Measurements from ENCODE around the gene CC2D1A.

DNA sequence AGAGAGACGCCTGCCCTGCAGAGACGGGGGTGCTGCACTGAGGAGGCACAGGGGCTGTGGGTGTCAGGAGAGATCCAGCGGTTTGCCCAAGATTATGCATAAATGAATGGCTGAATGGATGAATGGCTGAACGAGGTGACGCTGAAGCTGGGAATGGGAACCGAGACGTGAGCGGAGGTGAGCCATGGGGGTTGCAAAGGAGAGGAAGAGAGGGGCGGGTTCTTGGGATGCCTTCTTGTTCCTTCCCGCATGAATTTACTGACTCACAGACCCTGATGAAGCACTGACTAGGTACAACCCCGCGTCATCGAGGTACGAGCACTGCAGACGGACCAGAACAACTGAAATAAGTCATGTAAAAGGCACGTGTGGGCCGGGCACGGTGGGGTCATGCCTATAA lies 63.0 kb downstream of the CC2D1A start:
- TF ChIP-seq, protein P1, sequence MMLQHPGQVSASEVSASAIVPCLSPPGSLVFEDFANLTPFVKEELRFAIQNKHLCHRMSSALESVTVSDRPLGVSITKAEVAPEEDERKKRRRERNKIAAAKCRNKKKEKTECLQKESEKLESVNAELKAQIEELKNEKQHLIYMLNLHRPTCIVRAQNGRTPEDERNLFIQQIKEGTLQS (IDR thresholded peaks at IDR 0.05): no peak
- TF ChIP-seq, protein P2, sequence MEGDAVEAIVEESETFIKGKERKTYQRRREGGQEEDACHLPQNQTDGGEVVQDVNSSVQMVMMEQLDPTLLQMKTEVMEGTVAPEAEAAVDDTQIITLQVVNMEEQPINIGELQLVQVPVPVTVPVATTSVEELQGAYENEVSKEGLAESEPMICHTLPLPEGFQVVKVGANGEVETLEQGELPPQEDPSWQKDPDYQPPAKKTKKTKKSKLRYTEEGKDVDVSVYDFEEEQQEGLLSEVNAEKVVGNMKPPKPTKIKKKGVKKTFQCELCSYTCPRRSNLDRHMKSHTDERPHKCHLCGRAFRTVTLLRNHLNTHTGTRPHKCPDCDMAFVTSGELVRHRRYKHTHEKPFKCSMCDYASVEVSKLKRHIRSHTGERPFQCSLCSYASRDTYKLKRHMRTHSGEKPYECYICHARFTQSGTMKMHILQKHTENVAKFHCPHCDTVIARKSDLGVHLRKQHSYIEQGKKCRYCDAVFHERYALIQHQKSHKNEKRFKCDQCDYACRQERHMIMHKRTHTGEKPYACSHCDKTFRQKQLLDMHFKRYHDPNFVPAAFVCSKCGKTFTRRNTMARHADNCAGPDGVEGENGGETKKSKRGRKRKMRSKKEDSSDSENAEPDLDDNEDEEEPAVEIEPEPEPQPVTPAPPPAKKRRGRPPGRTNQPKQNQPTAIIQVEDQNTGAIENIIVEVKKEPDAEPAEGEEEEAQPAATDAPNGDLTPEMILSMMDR (IDR thresholded peaks at IDR 0.05; ENCODE audit: low read depth, low read length, missing input control): no peak
- TF ChIP-seq, protein P3, sequence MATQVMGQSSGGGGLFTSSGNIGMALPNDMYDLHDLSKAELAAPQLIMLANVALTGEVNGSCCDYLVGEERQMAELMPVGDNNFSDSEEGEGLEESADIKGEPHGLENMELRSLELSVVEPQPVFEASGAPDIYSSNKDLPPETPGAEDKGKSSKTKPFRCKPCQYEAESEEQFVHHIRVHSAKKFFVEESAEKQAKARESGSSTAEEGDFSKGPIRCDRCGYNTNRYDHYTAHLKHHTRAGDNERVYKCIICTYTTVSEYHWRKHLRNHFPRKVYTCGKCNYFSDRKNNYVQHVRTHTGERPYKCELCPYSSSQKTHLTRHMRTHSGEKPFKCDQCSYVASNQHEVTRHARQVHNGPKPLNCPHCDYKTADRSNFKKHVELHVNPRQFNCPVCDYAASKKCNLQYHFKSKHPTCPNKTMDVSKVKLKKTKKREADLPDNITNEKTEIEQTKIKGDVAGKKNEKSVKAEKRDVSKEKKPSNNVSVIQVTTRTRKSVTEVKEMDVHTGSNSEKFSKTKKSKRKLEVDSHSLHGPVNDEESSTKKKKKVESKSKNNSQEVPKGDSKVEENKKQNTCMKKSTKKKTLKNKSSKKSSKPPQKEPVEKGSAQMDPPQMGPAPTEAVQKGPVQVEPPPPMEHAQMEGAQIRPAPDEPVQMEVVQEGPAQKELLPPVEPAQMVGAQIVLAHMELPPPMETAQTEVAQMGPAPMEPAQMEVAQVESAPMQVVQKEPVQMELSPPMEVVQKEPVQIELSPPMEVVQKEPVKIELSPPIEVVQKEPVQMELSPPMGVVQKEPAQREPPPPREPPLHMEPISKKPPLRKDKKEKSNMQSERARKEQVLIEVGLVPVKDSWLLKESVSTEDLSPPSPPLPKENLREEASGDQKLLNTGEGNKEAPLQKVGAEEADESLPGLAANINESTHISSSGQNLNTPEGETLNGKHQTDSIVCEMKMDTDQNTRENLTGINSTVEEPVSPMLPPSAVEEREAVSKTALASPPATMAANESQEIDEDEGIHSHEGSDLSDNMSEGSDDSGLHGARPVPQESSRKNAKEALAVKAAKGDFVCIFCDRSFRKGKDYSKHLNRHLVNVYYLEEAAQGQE (IDR thresholded peaks at IDR 0.05): no peak
- TF ChIP-seq, protein P4, sequence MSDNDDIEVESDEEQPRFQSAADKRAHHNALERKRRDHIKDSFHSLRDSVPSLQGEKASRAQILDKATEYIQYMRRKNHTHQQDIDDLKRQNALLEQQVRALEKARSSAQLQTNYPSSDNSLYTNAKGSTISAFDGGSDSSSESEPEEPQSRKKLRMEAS (IDR thresholded peaks at IDR 0.05): no peak
- TF ChIP-seq RAD21 (IDR thresholded peaks at IDR 0.05) (no peak), YY1 (IDR thresholded peaks at IDR 0.05) (no peak), RXRA (IDR thresholded peaks at IDR 0.05) (no peak), EGR1 (IDR thresholded peaks at IDR 0.05; ENCODE audit: low read depth in 2 of 2) (no peak), NR2F2 (IDR thresholded peaks at IDR 0.05) (no peak), GABPA (IDR thresholded peaks at IDR 0.05 in 1 of 2, conservative IDR thresholded peaks at IDR 0.05 in 1 of 2) (no peak), TAF1 (conservative IDR thresholded peaks at IDR 0.05) (no peak), JUND (IDR thresholded peaks at IDR 0.05) (no peak), FOXA1 (IDR thresholded peaks at IDR 0.05) (no peak)

All from liver (tissue), 3 donors.